Measurements from ENCODE around the gene PCDH18. TPM values are rescaled to one million over a fixed set of nuclear protein-coding genes. Genes with fewer than 3 reads are reported as not detected.

Gene PCDH18
- 112 to 127 TPM (median 121 TPM) in 3 replicates for total RNA-seq

GRCh38 chr4:137531986-137532868 is at the start of gene PCDH18:
PCDH18 (minus strand) TSS chr4:137532494; CDS start chr4:137532088, 406 bp downstream.
- no peak for TF ChIP-seq CTCF (IDR thresholded peaks at IDR 0.05; ENCODE audit: unreplicated experiment)

GRCh38 chr4:137576446-137576845 is 44.2 kb upstream of the PCDH18 start:
- no peak for DNase-seq (ENCODE audit: low spot score in 2 of 2, unreplicated experiment in 2 of 2)
- no peak for TF ChIP-seq CTCF (IDR thresholded peaks at IDR 0.05; ENCODE audit: unreplicated experiment)

More at GRCh38 chr4:137531986-137532868, at the start of gene PCDH18:
- H3K4me3 Mint-ChIP-seq: no peak within 1 kb of the TSS
- H3K36me3 Mint-ChIP-seq: peaks cover 23% of the 10 kb centered on the region
- H3K27me3 Mint-ChIP-seq (ENCODE audit: low read depth): no peaks in the 10 kb centered on the region
- H3K4me1 Mint-ChIP-seq: peaks cover 33% of the 10 kb centered on the region
- DNase-seq (ENCODE audit: low spot score in 2 of 2, unreplicated experiment in 2 of 2): peak; percentile 56 to 76
- no peak within 1 kb of the TSS for H3K27ac Mint-ChIP-seq
- peaks cover 9% of the 10 kb centered on the region for H3K9me3 Mint-ChIP-seq

GRCh38 chr4:137572647-137573046 is 40.4 kb upstream of the PCDH18 start:
- no peak for DNase-seq (ENCODE audit: low spot score in 2 of 2, unreplicated experiment in 2 of 2)
- H3K27me3 Mint-ChIP-seq (ENCODE audit: low read depth): no peaks in the 10 kb centered on the region
- TF ChIP-seq CTCF (IDR thresholded peaks at IDR 0.05; ENCODE audit: unreplicated experiment): no peak
- H3K4me3 Mint-ChIP-seq: no peak overlapping the region
- peaks cover 7% of the 10 kb centered on the region for H3K36me3 Mint-ChIP-seq
- peaks cover 15% of the 10 kb centered on the region for H3K4me1 Mint-ChIP-seq
- no peak overlapping the region for H3K27ac Mint-ChIP-seq
- H3K9me3 Mint-ChIP-seq: peaks cover 31% of the 10 kb centered on the region

More at GRCh38 chr4:137576446-137576845, 44.2 kb upstream of the PCDH18 start:
- no peaks in the 10 kb centered on the region for H3K27me3 Mint-ChIP-seq (ENCODE audit: low read depth)
- peaks cover 13% of the 10 kb centered on the region for H3K9me3 Mint-ChIP-seq
- H3K4me3 Mint-ChIP-seq: no peak overlapping the region
- H3K27ac Mint-ChIP-seq: peak overlapping the region; percentile 93
- H3K4me1 Mint-ChIP-seq: peaks cover 15% of the 10 kb centered on the region
- peaks cover 3% of the 10 kb centered on the region for H3K36me3 Mint-ChIP-seq

GRCh38 chr4:137572163-137572562 is 39.9 kb upstream of the PCDH18 start:
- Mint-ChIP-seq H3K4me1 (peaks cover 10% of the 10 kb centered on the region), H3K36me3 (peaks cover 7% of the 10 kb centered on the region), H3K27ac (no peak overlapping the region), H3K9me3 (peaks cover 33% of the 10 kb centered on the region), H3K4me3 (no peak overlapping the region), H3K27me3 (ENCODE audit: low read depth) (no peaks in the 10 kb centered on the region)
- TF ChIP-seq CTCF (IDR thresholded peaks at IDR 0.05; ENCODE audit: unreplicated experiment): no peak
- DNase-seq (ENCODE audit: low spot score in 2 of 2, unreplicated experiment in 2 of 2): no peak

GRCh38 chr4:137559801-137560200 is 27.5 kb upstream of the PCDH18 start:
- H3K4me1 Mint-ChIP-seq: no peaks in the 10 kb centered on the region
- no peak for DNase-seq (ENCODE audit: low spot score in 2 of 2, unreplicated experiment in 2 of 2)
- peaks cover 1% of the 10 kb centered on the region for H3K36me3 Mint-ChIP-seq
- H3K9me3 Mint-ChIP-seq: peaks cover 10% of the 10 kb centered on the region
- H3K4me3 Mint-ChIP-seq: no peak overlapping the region
- TF ChIP-seq CTCF (IDR thresholded peaks at IDR 0.05; ENCODE audit: unreplicated experiment): no peak
- H3K27me3 Mint-ChIP-seq (ENCODE audit: low read depth): no peaks in the 10 kb centered on the region
- H3K27ac Mint-ChIP-seq: no peak overlapping the region
